SK-MEL-5 (cell line): ENCODE results near the gene FBF1. TPM values are rescaled to one million over a fixed set of nuclear protein-coding genes. Genes with fewer than 3 reads are reported as not detected.
"Not testable (repeated sequence)": the region's sequence is repeated elsewhere in the genome, so short reads cannot be mapped to it uniquely, and the experiment has no call there.

Experiments used
- DNase-seq: peaks from one replicate; pipeline ENCODE4 v3.0.0-alpha.2; 2016; ENCODE audit warnings: low read depth, low spot score
- in situ Hi-C: cut with HindIII; loops from 2 replicates; pipeline ENCODE4 v1.10.0; 2016; ENCODE audit warnings: low sequenced_read_pairs, high pct_unique_total_duplicates, low pct_unique_long_range_greater_than_20kb
- total RNA-seq: library from RNA; depleted of rRNA; stranded (reverse); fragments of >200 nt; shearing (Covaris generic); gene quantifications from 2 replicates; pipeline ENCODE4 v1.2.3, GENCODE V29; 2014; rRNA removed

The FBF1 gene
- total RNA-seq, 1 experiment from 2014 or later: 24.8 TPM

GRCh38 chr17:75873587-75874322 lies 67.1 kb downstream of the FBF1 start:
- in situ Hi-C loops: no loop called here
- no peak for DNase-seq

GRCh38 chr17:75872434-75873351 lies 68.1 kb downstream of the FBF1 start:
- in situ Hi-C loops: no loop called here
- DNase-seq: peak; percentile 89

GRCh38 chr17:75870228-75870627 lies 70.6 kb downstream of the FBF1 start:
- in situ Hi-C loops, DNase-seq: not testable (repeated sequence)

- in situ Hi-C loops: no loop called here
- DNase-seq: peak; percentile 91
Measured at GRCh38 chr17:75869282-75870141, 71.3 kb downstream of the FBF1 start.

- DNase-seq, in situ Hi-C loops: not testable (repeated sequence)
Measured at GRCh38 chr17:75868730-75869281, 72.0 kb downstream of the FBF1 start.

- in situ Hi-C loops, DNase-seq: not testable (repeated sequence)
Measured at GRCh38 chr17:75865404-75866188, 75.2 kb downstream of the FBF1 start.

GRCh38 chr17:75864887-75865286 lies 76.0 kb downstream of the FBF1 start:
- DNase-seq, in situ Hi-C loops: not testable (repeated sequence)

- in situ Hi-C loops: no loop called here
- no peak for DNase-seq
Measured at GRCh38 chr17:75864448-75864871, 76.4 kb downstream of the FBF1 start.

- no peak for DNase-seq
- in situ Hi-C loops: no loop called here
Measured at GRCh38 chr17:75861927-75862317, 78.9 kb downstream of the FBF1 start.

Other genes starting within 250 kb of the FBF1 start
- gene ITGB4, start 219.6 kb downstream of the FBF1 start, total RNA-seq: 0.05 TPM in 1 of 2 replicates, not detected in the other
- gene GALK1, start 175.8 kb downstream of the FBF1 start, total RNA-seq: 52.5 and 57.2 TPM in 2 replicates
- gene UNK, start 156.2 kb downstream of the FBF1 start, total RNA-seq: 76.9 and 77.7 TPM in 2 replicates
- 1.3 and 1.8 TPM in 2 replicates for gene UNC13D, start 96.6 kb downstream of the FBF1 start, total RNA-seq
- gene WBP2, start 85.7 kb downstream of the FBF1 start, total RNA-seq: 49.5 and 67.9 TPM in 2 replicates
- gene TRIM47, start 62.5 kb downstream of the FBF1 start, total RNA-seq: 7.3 and 8.1 TPM in 2 replicates
- 53.5 and 56.5 TPM in 2 replicates for gene TRIM65, start 44.1 kb downstream of the FBF1 start, total RNA-seq
- 47.6 and 57.4 TPM in 2 replicates for gene MRPL38, start 36.2 kb downstream of the FBF1 start, total RNA-seq
- 43.2 and 44.4 TPM in 2 replicates for gene ACOX1, start 38.1 kb upstream of the FBF1 start, total RNA-seq
- 62.9 and 75.4 TPM in 2 replicates for gene TEN1, start 38.2 kb upstream of the FBF1 start, total RNA-seq
- gene CDK3, start 59.8 kb upstream of the FBF1 start, total RNA-seq: 3.1 and 4.3 TPM in 2 replicates
- gene EVPL, start 86.3 kb upstream of the FBF1 start, total RNA-seq: 0.08 and 0.16 TPM in 2 replicates
- gene SRP68, start 131.5 kb upstream of the FBF1 start, total RNA-seq: 58.2 and 68.6 TPM in 2 replicates
- 0.13 and 1.0 TPM in 2 replicates for gene GALR2, start 133.7 kb upstream of the FBF1 start, total RNA-seq
- 0.53 and 0.74 TPM in 2 replicates for gene ZACN, start 138.1 kb upstream of the FBF1 start, total RNA-seq
- 126 and 145 TPM in 2 replicates for gene EXOC7, start 162.7 kb upstream of the FBF1 start, total RNA-seq
- not detected in 2 replicates for gene FOXJ1, start 200.2 kb upstream of the FBF1 start, total RNA-seq